GM18511 (cell line): Measurements from ENCODE around the gene C1QTNF5.

Source experiments
- ATAC-seq: cut with Tn5 transposase; IDR thresholded peaks from one replicate; pipeline ENCODE4 v1.9.1; 2021; ENCODE audit warnings: mild to moderate bottlenecking, moderate library complexity; ENCODE audit not compliant: unreplicated experiment

Gene C1QTNF5

GRCh38 chr11:119338318-119338890 is 2.3 kb downstream of the C1QTNF5 start:
- ATAC-seq, result no peak

- no peak for ATAC-seq
Observed at GRCh38 chr11:119337581-119338317, 2.9 kb downstream of the C1QTNF5 start.

GRCh38 chr11:119336744-119337469 is 3.8 kb downstream of the C1QTNF5 start:
- no peak for ATAC-seq

GRCh38 chr11:119335655-119336543 is 4.8 kb downstream of the C1QTNF5 start:
- ATAC-seq, result no peak

- ATAC-seq, result no peak
Observed at GRCh38 chr11:119335091-119335654, 5.5 kb downstream of the C1QTNF5 start.

- ATAC-seq, result peak; percentile 96
Observed at GRCh38 chr11:119334174-119334930, 6.3 kb downstream of the C1QTNF5 start, which contains the start of gene RNF26. RNF26 (plus strand) TSS chr11:119334527; CDS start chr11:119335123, 596 bp downstream.

- ATAC-seq, result no peak
Observed at GRCh38 chr11:119332111-119332765, 8.4 kb downstream of the C1QTNF5 start.

GRCh38 chr11:119330237-119330636 is 10.4 kb downstream of the C1QTNF5 start:
- ATAC-seq, result no peak

- ATAC-seq, result no peak
Observed at GRCh38 chr11:119329320-119329719, 11.4 kb downstream of the C1QTNF5 start.

GRCh38 chr11:119324189-119324588 is 16.5 kb downstream of the C1QTNF5 start:
- ATAC-seq, result no peak

GRCh38 chr11:119323532-119324033 is 17.1 kb downstream of the C1QTNF5 start:
- no peak for ATAC-seq

GRCh38 chr11:119322921-119323531 is 17.7 kb downstream of the C1QTNF5 start:
- ATAC-seq, result no peak

GRCh38 chr11:119322360-119322739 is 18.3 kb downstream of the C1QTNF5 start:
- ATAC-seq, result no peak

- ATAC-seq, result peak; percentile 63
Observed at GRCh38 chr11:119320776-119321524, 19.7 kb downstream of the C1QTNF5 start.

- no peak for ATAC-seq
Observed at GRCh38 chr11:119320240-119320775, 20.4 kb downstream of the C1QTNF5 start.

GRCh38 chr11:119319700-119320239 is 20.9 kb downstream of the C1QTNF5 start:
- no peak for ATAC-seq

- no peak for ATAC-seq
Observed at GRCh38 chr11:119319136-119319699, 21.5 kb downstream of the C1QTNF5 start.
